22Rv1 (cell line): ENCODE data around the gene COL4A6.

Experiments used
- H3K27ac ChIP-seq: fragments of 450-650 bp; 2 replicates; pipeline ENCODE4 v1.5.1; 2017
- ZFX ChIP-seq: fragments of 450-650 bp; IDR thresholded peaks from 2 replicates; pipeline ENCODE4 v1.6.1; 2017; ENCODE audit warnings: antibody characterized with exemption, borderline replicate concordance
- TF ChIP-seq, protein P1 (sequence below): fragments of 450-650 bp; IDR thresholded peaks from 2 replicates; pipeline ENCODE4 v1.5.1; 2017; ENCODE audit warnings: mild to moderate bottlenecking

Gene COL4A6

DNA sequence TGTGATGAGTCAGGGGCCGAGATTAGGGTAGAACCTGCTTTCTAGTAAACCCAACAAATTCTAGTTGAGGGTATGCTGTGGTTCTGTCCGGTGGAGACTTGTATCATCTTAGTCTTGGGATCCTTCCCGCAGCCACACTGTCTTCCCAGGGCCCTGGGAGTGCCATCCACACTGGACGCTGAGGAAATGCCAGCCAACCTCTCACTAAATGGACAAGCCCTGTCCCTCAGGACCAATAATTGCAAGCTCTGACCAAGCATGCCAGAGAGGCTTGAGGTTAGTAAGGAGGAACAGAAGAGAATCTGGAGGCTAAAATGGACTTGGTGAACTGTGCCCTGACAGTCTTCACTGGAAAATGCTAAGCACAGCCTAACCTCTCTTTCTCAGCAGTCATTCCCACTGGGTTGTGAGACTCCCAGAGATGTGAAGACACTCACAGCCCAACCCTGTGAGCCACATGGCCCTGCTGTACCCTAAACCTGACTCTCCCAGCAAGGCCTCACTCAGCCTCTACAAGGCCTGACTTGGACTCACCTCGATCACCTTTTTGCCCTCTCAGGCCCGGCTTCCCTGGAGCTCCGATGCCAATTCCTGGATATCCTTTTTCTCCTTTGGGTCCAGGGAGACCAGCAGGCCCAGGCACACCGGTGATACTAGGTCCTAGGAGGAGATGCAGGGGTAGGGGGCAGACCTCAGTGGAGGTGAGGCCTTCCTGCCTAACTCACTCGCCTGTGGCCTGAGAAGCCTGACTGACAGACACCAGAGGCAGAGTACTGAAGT is 269.1 kb downstream of the COL4A6 start:
- no peak overlapping the region for H3K27ac ChIP-seq

DNA sequence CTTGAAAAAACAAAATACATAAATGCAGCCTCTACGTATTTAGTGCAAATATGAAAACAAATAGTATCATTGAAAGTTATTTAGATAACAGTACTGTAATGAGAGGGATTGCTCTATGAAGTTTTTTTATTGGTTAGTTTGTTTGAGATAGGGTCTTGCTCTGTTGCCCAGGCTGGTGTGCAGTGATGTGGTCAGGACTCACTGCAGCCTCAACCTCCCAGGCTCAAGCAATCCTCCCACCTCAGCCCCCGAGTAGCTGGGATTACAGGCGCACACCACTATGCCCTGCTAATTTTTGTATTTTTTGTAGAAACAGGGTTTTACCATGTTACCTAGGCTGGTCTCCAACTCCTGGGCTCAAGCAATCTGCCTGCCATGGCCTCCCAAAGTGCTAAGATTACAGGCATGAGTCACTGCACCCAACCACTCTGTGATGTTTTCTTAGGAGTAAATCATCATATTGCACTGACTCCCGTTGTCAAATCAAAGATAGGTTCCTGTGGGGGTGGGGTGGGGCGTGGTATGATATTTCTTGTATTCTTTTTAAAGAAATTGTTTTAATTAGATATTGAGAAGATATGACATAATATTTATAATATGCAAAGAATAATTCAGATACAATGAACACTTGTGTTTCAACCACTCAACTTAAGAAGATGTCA is 270.9 kb downstream of the COL4A6 start:
- TF ChIP-seq ZFX, result no peak
- TF ChIP-seq, protein P1, sequence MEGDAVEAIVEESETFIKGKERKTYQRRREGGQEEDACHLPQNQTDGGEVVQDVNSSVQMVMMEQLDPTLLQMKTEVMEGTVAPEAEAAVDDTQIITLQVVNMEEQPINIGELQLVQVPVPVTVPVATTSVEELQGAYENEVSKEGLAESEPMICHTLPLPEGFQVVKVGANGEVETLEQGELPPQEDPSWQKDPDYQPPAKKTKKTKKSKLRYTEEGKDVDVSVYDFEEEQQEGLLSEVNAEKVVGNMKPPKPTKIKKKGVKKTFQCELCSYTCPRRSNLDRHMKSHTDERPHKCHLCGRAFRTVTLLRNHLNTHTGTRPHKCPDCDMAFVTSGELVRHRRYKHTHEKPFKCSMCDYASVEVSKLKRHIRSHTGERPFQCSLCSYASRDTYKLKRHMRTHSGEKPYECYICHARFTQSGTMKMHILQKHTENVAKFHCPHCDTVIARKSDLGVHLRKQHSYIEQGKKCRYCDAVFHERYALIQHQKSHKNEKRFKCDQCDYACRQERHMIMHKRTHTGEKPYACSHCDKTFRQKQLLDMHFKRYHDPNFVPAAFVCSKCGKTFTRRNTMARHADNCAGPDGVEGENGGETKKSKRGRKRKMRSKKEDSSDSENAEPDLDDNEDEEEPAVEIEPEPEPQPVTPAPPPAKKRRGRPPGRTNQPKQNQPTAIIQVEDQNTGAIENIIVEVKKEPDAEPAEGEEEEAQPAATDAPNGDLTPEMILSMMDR, result no peak
- H3K27ac ChIP-seq, result no peak overlapping the region

More for the DNA sequence above, 269.1 kb downstream of the COL4A6 start:
- TF ChIP-seq, protein P1, result no peak
- TF ChIP-seq ZFX, result no peak

DNA sequence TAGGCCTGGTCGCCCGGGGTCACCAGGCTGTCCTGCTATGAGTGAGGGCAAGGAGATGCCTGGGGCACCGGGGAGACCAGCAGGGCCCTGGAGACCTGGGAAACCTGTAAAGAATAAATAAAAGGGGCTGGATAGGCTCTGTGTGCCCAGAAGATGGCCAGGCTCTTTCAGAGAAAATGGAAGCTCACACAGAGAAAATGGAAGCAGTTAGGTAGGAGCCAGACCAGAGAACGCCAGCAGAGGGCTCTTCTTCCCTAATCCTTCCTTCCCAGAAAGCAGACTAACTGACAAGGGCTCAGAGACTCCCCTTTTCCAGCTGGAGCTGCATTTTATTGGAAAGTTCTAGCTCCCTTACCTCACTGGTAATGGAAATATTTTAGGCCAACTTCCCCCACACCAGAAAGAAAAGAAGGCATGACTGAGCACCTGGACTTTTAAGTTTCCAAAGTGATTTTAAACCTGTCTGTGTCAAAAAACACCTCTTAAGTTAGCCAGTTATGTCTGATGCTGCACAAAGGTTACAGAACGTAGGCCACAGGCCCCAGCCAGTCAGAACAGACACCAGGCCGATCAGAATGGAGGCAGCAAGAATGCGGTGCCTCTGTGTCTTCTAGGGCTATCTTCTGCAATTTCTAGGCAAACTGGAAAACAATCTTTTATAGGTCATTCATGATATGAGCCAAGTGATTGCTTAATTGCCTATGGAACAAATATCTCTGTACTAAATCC is 272.7 kb downstream of the COL4A6 start:
- TF ChIP-seq, protein P1, result peak; percentile 55
- TF ChIP-seq ZFX, result no peak
- H3K27ac ChIP-seq, result no peak overlapping the region

DNA sequence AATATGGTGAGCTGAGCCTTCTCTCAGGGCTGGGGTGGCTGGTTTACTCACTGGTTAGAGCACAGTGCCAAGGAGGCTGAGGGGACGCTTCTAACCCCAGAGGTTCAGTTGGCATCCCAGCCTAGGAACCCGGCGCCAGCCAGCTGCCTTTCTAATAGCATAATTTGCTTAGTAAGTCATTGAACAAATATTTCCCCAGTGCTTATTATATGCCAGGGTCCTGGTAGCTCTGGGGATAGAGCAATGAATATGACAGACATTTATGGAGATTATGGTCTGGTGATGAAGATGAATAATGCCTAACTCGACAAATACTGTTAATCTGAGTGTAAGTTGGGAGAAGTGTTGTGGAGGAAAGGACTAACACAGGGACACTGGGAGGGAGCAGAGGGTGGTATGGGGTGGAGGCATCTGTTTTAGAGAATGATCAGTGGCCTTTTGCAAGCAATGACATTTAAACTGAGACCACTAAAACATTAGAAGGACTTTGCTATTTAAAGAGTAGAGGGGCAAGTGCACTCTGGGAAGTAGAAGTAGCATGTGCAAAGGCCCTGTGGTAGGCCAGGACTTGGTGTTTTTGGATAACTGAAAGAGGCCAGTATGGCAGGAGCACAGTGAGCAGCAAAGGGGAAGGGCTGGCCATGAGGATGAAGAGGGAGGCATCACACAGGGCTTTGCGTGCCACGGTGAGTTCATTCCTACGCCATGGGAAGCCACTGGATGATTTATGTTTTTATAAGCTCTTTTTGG is 274.7 kb downstream of the COL4A6 start:
- TF ChIP-seq, protein P1, result no peak
- no peak for TF ChIP-seq ZFX
- H3K27ac ChIP-seq, result no peak overlapping the region

DNA sequence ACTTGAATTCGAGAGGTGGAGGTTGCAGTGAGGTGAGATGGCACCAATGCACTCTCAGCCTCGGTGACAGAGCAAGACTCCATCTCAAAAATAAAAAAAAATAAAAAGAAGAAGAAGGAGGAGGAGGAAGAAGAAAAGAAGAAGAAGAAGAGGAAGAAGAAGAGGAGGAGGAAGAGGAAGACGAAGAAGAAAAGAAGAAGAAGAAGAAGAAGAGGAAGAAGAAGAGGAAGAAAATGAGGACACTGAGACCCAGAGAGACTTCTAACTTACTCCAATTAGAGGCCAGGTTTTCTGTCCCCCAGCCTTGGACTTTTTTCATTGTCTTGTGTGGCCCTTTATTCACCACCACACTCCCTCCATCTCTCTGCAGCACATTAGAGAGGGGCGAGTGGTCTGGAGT is 276.0 kb downstream of the COL4A6 start:
- no peak overlapping the region for H3K27ac ChIP-seq
- TF ChIP-seq, protein P1, result no peak
- no peak for TF ChIP-seq ZFX

DNA sequence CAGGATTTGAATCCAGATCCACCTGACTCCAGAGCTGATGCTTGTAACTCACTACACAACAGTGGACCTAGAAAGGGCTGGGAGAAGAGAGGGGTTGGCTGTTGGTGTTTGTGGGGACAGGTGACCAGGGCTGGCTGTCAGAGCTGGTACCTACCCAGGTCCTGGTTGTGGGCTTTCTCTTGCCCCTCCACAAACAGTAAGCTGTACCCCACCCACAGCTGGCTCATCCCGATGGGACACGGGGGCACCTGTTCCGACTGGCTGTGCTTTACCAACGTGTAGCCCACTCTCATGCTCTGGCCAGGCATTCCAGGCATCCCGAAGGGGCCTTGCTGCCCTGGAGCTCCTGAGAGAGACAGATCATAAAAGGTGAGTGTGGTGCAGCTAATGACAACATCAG is 277.9 kb downstream of the COL4A6 start:
- TF ChIP-seq ZFX, result no peak
- TF ChIP-seq, protein P1, result no peak
- H3K27ac ChIP-seq, result no peak overlapping the region
